Measurements from ENCODE around the gene ANXA2R.

Gene ANXA2R

GRCh38 chr5:43066799-43067741 is 27.0 kb upstream of the ANXA2R start:
- DNase-seq = peak; percentile 91
- peak overlapping the region; percentile 93 for H2AFZ ChIP-seq (ENCODE audit: low read depth, low read length)
- peak overlapping the region; percentile 84 to 89 for H3K4me3 ChIP-seq (ENCODE audit: low read depth in 1 of 2, low read length in 2 of 2)
- H3K4me2 ChIP-seq (ENCODE audit: insufficient read depth, low read length) = peak overlapping the region; percentile 79
- peak; percentile 62 for ATAC-seq (ENCODE audit: insufficient read depth, low read depth)
- TF ChIP-seq CTCF (IDR thresholded peaks at IDR 0.05; ENCODE audit: borderline replicate concordance, extremely low read depth, low read length, poor library complexity, severe bottlenecking) = no peak
- TF ChIP-seq EZH2 (IDR thresholded peaks at IDR 0.05; ENCODE audit: borderline replicate concordance, low read depth, low read length, severe bottlenecking) = no peak
- peaks cover 27% of the 10 kb centered on the region for H3K36me3 ChIP-seq (ENCODE audit: insufficient read depth, low read length)
- peaks cover 89% of the 10 kb centered on the region for H3K79me2 ChIP-seq (ENCODE audit: insufficient read depth, low read length)
- H3K4me1 ChIP-seq (ENCODE audit: insufficient read depth, low read length) = peaks cover 51% of the 10 kb centered on the region
- H4K20me1 ChIP-seq (ENCODE audit: insufficient read depth, low read length) = no peaks in the 10 kb centered on the region
- H3K9me3 ChIP-seq (ENCODE audit: insufficient read depth, low read length, severe bottlenecking) = no peaks in the 10 kb centered on the region
- H3K27me3 ChIP-seq (ENCODE audit: insufficient read depth, low read length, poor library complexity) = no peaks in the 10 kb centered on the region
- peak overlapping the region; percentile 95 for H3K27ac ChIP-seq (ENCODE audit: low read length)
- peak overlapping the region; percentile 95 for H3K9ac ChIP-seq (ENCODE audit: low read depth, low read length)

DNA sequence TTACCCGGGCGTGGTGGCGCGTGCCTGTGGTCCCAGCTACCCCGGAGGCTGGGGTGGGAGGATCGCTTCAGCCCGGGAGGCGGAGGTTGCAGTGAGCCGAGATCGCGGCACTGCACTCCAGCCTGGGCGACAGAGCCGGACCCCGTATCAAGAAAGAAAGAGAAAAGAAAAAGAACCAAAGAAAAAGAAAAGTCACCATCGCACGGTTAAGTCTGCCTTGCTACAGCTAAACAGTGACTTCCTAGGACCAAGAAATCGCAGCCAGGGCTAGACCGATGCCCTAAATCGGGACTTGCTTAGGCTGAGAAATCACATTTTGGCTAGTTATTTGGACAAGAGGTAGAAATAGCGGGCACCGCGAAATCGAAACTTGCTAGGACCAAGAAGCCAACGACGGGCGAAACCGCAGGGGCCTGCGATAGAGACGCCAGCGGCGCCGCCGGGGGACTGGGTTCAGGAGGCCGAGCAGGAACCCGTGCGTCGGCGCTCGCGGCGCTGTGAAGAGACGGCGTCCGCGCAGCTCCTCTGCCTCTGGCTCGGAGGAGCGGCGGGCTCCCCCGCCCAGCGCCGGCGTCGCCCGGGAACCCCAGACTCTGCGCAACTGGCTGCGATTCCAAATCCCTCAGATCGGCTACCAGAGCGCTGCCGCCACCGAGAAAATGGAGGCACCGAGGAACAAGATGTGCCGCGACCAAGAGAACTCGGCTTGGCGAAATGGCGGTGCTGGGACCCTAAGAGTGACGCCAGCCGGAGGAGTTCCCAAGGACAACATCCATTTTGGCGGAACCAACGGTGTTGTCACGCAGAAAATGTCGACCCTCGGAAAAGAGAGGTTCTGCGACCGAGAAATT is 26.1 kb upstream of the ANXA2R start:
- H3K4me2 ChIP-seq (ENCODE audit: insufficient read depth, low read length) = peak overlapping the region; percentile 79
- no peaks in the 10 kb centered on the region for H3K27me3 ChIP-seq (ENCODE audit: insufficient read depth, low read length, poor library complexity)
- no peaks in the 10 kb centered on the region for H3K9me3 ChIP-seq (ENCODE audit: insufficient read depth, low read length, severe bottlenecking)
- peak overlapping the region; percentile 95 for H3K27ac ChIP-seq (ENCODE audit: low read length)
- peak overlapping the region; percentile 84 to 89 for H3K4me3 ChIP-seq (ENCODE audit: low read depth in 1 of 2, low read length in 2 of 2)
- DNase-seq (peak; percentile 80), ATAC-seq (ENCODE audit: insufficient read depth, low read depth) (peak; percentile 36)
- H3K36me3 ChIP-seq (ENCODE audit: insufficient read depth, low read length) = peaks cover 19% of the 10 kb centered on the region
- peaks cover 88% of the 10 kb centered on the region for H3K79me2 ChIP-seq (ENCODE audit: insufficient read depth, low read length)
- peak overlapping the region; percentile 95 for H3K9ac ChIP-seq (ENCODE audit: low read depth, low read length)
- peak overlapping the region; percentile 93 for H2AFZ ChIP-seq (ENCODE audit: low read depth, low read length)
- TF ChIP-seq EZH2 (IDR thresholded peaks at IDR 0.05; ENCODE audit: borderline replicate concordance, low read depth, low read length, severe bottlenecking) = no peak
- peak; percentile 3 for TF ChIP-seq CTCF (IDR thresholded peaks at IDR 0.05; ENCODE audit: borderline replicate concordance, extremely low read depth, low read length, poor library complexity, severe bottlenecking)
- no peaks in the 10 kb centered on the region for H4K20me1 ChIP-seq (ENCODE audit: insufficient read depth, low read length)
- peaks cover 47% of the 10 kb centered on the region for H3K4me1 ChIP-seq (ENCODE audit: insufficient read depth, low read length)

- Histone ChIP-seq H3K4me1 (ENCODE audit: insufficient read depth, low read length) (peaks cover 40% of the 10 kb centered on the region), H3K79me2 (ENCODE audit: insufficient read depth, low read length) (peaks cover 88% of the 10 kb centered on the region), H4K20me1 (ENCODE audit: insufficient read depth, low read length) (no peaks in the 10 kb centered on the region), H3K4me3 (ENCODE audit: low read depth in 1 of 2, low read length in 2 of 2) (peak overlapping the region; percentile 84 to 89), H3K9ac (ENCODE audit: low read depth, low read length) (peak overlapping the region; percentile 95), H3K27me3 (ENCODE audit: insufficient read depth, low read length, poor library complexity) (no peaks in the 10 kb centered on the region), H3K9me3 (ENCODE audit: insufficient read depth, low read length, severe bottlenecking) (no peaks in the 10 kb centered on the region), H3K36me3 (ENCODE audit: insufficient read depth, low read length) (peaks cover 12% of the 10 kb centered on the region), H3K27ac (ENCODE audit: low read length) (peak overlapping the region; percentile 95), H2AFZ (ENCODE audit: low read depth, low read length) (peak overlapping the region; percentile 93; the same call in 1 of the 2 replicates), H3K4me2 (ENCODE audit: insufficient read depth, low read length) (peak overlapping the region; percentile 79)
- DNase-seq (peak; percentile 35), ATAC-seq (ENCODE audit: insufficient read depth, low read depth) (no peak)
- TF ChIP-seq EZH2 (IDR thresholded peaks at IDR 0.05; ENCODE audit: borderline replicate concordance, low read depth, low read length, severe bottlenecking) = no peak
- no peak for TF ChIP-seq CTCF (IDR thresholded peaks at IDR 0.05; ENCODE audit: borderline replicate concordance, extremely low read depth, low read length, poor library complexity, severe bottlenecking)
These were observed 25.3 kb upstream of the ANXA2R start for GRCh38 chr5:43065387-43065947.
